HG02678 (cell line): Measurements from ENCODE around the gene C2orf78.
A peak's percentile ranks its signal among the peaks of the same experiment; 100 is the strongest.
"Not testable (repeated sequence)": the region's sequence is repeated elsewhere in the genome, so short reads cannot be mapped to it uniquely, and the experiment has no call there.

ENCODE experiments used
- ATAC-seq: cut with Tn5 transposase; IDR thresholded peaks from one replicate; pipeline ENCODE4 v1.9.1; 2021; ENCODE audit warnings: mild to moderate bottlenecking, moderate library complexity; ENCODE audit not compliant: unreplicated experiment

Gene C2orf78, protein sequence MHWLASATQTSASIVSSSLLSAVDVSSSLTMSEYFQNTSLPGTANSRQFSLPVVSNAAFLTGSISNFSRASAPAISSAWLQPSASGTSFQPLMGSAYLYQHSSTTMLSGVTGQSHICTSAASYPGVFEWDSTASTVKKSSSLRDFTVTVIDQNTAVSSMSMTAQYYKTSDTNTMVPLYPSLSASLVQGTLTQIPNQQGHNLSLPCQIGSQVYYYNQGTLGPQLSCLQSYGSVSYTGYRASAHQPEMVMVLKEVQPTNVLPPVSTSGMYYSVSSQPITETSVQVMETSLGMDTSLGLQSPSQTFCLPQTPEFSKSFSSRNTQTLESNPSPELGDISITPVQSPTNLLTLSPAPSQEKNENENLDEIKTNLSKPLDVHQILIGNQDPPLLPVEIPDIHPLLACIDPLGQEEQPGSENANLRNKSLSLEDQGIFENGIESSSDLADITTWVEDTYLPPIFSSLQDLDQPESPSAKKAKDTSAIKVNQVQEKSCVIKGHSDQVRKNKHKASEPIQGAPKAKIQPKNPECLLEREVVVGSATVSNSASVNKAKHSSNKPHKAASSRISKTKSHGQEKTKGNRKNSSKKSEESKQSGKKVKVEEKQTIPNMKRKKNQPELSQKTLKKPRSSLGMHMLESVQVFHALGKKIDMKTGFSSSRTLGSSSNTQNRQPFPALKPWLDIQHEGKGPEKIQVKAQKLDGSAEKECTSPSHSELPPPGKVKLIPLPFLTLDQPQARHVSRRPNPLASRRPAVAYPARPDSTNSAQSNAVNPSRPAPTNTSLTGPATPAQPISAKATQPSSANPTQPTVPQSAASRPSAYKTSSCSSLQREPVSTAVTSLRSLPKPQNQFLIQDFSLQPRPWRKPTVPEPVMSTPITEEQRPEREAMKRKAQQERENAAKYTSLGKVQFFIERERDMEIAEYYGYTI

DNA sequence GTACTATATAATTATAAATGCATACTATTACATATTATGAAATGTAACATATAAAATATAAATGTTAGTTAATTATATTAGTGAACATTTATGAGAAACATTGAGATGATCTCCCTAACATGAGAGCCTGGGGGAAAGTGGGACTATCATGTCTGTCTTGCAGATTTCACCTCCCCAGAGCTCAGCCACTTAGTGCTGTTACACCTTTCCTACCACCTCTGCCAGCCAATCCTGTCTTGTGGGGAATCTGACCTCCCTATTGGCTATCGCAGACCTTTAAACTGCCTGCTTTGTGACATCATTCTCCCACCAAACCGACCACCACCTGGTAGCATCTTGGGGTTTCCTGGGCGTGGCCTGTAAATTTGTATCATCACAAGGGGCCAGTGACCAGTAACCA, at the start of gene C2orf78:
C2orf78 (plus strand) TSS at position 301 of the 400 bp plus-strand sequence. CDS start 127 bp downstream, outside the sequence.
- ATAC-seq: not testable (repeated sequence)

GRCh38 chr2:73736378-73736777, 47.6 kb upstream of the C2orf78 start:
- ATAC-seq: no peak

DNA sequence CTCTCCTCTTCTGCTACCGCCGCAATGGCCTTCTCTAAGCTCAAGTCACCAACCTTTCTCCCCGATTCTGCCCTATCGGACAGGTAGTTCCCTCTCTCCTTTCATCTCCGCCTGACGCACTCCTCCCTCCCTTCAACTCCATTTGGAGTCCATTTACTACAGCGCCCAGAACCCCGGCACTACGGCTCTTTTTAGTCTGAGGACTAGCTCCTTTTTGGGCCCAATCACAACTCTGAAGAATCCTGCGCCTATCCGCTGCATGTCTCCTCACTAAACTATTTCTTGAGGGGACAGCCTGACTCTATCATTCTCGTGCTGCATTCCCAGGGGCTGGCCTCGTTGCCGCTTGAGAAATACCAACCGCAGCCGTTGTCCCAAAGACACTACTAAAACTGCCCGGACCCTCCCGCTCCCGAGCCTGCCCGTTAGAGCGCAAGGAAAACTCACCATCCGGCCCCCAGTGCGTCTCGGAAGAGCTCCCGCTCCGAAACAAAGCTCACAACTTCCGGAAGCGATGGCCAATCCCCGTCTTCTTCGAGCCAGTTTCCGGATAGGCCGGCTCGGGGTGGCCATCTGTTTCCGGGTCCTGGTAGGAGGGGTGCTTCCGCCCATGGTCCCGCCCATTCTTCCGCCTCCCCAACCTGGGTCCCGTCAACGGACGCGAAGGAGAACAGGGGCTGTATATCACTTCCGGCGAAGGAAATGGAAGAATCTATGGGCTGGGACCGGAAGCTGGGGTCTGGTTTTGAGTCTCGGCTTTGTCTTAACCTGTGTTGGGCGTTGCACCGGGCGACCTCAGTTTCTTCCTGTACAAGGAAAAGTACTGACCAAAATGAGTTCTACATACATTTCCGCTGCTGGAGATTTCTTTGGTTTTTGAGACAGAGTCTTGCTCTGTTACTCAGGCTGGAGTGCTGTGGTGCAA, 46.9 kb upstream of the C2orf78 start, which contains the start of gene TPRKB:
TPRKB (minus strand) TSS at position 491 of the 925 bp plus-strand sequence. CDS start 2,776 bp downstream, outside the sequence.
- peak; percentile 99 for ATAC-seq

- no peak for ATAC-seq
These were observed 44.9 kb upstream of the C2orf78 start for GRCh38 chr2:73739101-73739500.

DNA sequence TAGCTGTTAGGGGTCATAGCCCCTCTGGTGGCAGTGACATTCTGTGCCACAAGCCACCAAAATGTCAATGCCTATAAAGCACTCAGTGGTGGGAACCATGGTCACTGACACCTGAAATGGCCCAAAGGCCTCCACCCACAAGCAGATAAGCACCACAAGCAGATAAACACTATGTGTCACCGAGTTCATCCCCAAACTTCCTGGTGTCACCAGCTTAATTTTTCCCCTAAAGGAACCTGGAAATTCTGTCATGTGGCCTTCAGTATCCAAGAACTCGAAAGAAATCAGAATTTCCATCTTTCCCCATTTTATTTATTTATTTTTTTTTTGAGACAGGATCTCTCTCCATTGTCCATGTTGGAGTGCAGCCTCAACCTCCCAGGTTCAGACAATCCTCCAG, 43.2 kb upstream of the C2orf78 start:
- no peak for ATAC-seq

DNA sequence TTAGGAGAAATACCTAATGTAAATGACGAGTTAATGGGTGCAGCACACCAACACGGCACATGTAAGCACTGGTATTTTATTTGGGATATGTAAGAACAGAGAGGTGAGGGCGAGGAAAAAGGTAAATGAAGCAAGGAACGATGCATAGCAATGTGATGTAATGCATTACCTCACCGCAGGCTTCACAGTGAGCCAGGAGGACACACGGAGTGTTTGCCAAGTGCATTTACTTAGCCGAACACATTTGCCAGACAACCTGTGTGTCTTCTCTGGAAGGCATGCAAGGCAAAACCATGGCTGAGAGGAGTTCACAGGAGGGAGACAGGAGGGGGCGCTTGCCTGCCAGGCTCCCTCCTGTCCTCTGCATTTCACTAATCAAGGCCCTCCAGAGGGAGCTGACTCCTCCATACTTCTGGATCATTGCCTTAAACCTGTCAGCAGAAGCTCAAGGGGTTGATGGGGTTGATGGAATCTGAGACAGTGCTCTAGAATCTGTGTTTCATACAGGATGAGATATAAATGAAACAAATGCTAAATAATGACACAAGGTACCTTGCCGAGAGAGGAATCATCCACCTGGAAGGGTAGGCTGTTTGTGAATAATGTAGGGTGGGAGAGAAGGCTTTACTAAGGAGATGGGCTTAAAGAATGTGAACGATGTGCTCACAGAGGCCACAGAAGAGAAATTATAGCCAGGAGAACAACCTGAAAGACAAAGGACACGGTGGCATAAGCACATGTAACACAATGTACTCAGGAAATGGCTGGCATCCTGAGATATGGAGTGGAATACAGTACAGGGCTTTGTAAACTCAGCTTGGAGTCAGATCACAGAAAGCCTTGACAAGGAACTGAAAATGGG, 37.7 kb upstream of the C2orf78 start:
- ATAC-seq: no peak

DNA sequence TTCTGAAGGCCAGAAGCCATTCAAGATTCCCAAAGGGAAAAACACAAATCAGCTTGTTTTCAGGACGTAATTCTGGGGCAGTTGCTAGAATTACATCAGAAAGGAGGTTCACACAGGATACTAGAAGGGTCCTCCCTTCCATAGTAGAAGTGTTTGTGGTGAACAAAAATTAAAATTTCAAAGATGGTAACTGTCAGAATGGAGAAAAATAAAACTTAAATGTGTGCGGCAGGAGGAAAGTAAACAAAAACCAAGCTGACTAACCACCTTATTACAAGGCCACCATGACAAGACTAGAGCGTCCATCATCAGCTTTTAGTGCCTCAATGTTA, 37.1 kb upstream of the C2orf78 start:
- no peak for ATAC-seq

- no peak for ATAC-seq
These were observed 34.7 kb upstream of the C2orf78 start for GRCh38 chr2:73749314-73749713.

DNA sequence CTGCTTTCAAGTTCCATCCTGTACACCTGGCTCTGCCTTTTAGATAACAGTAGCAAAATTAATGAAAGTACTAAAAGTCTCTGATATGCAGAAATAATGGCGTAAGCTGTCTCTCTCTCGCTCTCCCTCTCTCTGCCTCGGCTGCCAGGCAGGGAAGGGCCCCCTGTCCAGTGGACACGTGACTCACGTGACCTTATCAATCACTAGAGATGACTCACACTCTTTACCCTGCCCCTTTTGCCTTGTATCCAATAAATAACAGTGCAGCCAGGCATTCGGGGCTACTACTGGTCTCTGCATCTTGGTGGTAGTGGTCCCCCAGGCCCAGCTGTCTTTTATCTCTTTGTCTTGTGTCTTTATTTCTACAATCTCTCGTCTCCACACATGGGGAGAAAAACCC, 29.7 kb upstream of the C2orf78 start:
- not testable (repeated sequence) for ATAC-seq

DNA sequence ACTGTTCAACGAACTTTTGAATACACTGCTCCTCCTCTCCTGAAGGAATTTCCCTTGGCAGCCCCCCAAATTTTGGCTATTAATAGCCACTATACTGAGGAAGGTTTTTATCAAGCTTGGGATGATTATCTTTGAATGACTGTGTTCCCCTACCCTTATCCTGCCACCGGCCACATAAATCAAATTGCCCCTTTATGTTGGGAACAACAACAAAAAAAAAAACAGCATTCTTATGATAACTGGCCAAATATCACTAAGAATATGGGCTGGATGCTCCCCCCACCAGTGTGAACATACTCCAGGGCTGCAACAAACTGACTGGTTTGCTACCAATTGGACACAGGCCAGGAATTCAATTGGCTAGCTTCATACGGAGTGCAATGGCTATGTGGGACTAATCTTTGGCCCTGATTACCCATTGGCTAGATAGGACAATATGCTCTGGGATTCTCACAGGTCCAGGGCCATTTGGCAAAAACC, 24.7 kb upstream of the C2orf78 start:
- no peak for ATAC-seq

GRCh38 chr2:73759904-73760303, 24.1 kb upstream of the C2orf78 start:
- no peak for ATAC-seq

DNA sequence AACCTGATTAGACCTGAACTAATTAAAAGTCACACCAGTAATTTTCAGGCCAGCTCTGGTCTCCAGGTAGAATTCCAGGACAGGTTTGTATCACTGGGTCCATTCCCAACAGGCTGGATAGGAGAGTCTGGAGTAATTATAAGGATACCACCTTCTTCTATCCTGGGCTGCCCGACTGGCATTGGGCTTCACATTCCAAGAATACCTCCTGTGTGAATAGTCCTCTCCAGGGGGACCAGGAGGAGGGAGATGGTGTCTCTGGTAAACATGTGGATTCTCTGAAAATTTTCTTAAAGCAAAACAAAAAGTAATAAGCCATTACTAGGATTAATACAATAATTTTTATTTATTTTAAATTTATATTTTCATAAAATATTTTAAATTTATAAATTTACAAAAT, 21.4 kb upstream of the C2orf78 start:
- ATAC-seq: no peak

DNA sequence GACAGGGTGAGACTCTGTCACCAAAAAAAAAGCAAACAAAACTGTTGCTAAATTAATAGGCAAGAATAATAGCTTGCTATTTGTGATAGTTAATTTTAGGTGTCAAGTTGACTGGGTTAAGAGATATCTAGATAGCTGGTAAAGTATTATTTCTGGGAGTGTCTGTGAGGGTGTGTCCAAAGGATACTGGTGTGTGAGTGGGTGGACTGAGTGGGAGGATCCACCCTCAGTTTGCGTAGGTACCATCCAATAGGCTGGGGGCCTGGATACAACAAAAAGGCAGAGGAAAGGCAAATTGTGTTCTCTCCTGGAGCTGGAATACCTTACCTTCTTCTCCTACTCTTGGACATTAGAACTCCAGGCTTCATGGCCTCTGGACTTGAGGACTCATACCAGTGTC, 19.0 kb upstream of the C2orf78 start:
- no peak for ATAC-seq

GRCh38 chr2:73766349-73766748, 17.6 kb upstream of the C2orf78 start:
- ATAC-seq: no peak

- no peak for ATAC-seq
These were observed 17.0 kb upstream of the C2orf78 start for GRCh38 chr2:73766994-73767393.

GRCh38 chr2:73770725-73771124, 13.3 kb upstream of the C2orf78 start:
- ATAC-seq: no peak

DNA sequence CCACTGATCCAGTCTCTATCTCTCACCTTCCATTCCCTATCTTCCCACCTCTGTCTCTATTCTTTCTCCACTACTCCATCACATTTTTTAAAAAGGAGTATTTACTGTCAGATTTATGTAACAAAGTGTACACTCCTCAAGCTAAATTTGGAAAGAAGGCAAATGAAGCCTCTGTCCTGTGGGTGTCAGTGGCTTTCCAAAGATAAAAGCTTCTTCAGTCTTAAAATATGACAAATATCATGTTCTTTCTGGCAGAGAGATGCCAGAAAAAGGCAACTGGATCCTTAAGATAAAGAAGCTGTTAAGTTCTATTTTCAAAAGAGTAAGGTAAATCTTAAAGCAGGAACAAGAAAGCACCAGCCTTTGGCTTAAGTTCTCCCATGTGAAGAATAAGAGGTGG, 11.2 kb upstream of the C2orf78 start:
- ATAC-seq: no peak

DNA sequence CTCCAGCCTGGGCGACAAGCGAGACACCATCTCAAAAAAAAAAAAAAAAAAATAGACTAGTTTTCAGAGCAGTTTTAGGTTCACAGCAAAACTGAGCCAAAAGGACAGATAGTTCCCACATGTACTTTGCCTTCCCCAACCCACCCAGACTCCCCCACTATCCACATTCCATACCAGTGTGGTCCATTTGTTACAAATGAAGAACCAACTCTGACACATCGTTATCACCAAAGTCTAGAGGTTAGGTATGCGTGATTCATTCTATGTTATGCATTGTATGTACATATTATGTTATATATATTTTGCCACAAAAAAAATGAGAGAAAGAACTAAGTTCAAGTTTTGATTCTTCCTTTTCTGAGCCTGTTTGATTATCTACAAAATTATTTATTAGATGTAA, 7.6 kb upstream of the C2orf78 start:
- ATAC-seq: no peak

DNA sequence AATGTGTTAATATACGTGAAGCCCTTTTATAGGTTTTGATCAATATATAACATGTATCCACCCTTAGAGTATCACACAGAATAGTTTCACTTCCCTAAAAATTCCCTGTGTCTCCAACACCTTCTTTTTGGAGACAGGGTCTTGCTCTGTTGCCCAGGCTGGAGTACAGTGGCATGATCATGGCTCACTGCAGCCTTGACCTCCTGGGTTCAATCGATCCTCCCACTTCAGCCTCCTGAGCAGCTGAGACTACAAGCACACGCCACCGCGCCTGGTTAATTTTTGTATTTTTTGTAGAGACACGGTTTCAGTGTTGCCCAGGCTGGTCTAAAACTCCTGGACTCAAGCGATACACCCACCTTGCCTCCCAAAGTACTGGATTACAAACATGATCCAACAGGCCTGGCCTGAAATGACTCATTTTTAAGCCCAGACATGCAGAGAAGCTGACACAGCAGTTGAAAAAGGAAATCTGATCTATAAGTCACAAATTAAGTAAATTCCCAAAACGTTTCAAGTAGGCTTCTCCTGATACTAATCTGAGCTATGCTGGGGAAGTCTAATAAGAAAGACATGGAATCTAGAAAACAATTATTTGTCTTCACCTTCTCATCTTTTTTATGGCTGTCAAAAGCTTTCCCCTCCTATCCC, 7.0 kb upstream of the C2orf78 start:
- ATAC-seq: no peak
